Liver (tissue), 9 donors: ENCODE data around the gene MCM7. TPM values are rescaled to one million over a fixed set of nuclear protein-coding genes. Genes with fewer than 3 reads are reported as not detected.

Experiments
- DNase-seq: peaks from one replicate; pipeline ENCODE4 v3.0.0-alpha.2; 2017; ENCODE audit warnings: low spot score
- H3K27ac ChIP-seq, 2 donors: one replicate each; pipeline ENCODE4 v1.7.0; 2013; ENCODE audit warnings: inconsistent platforms in 2 of 2, low read length in 2 of 2, control low read depth in 1 of 2, low read depth in 1 of 2, mild to moderate bottlenecking in 1 of 2
- H3K27me3 ChIP-seq, 4 donors: one replicate each; pipeline versions ENCODE4 v1.6.1 to v1.7.0; 2013; ENCODE audit warnings: low read length in 3 of 4, inconsistent platforms in 1 of 4, mild to moderate bottlenecking in 1 of 4, moderate library complexity in 1 of 4; ENCODE audit not compliant: control insufficient read depth in 4 of 4, insufficient read depth in 4 of 4
- H3K36me3 ChIP-seq, 4 donors: one replicate each; pipeline versions ENCODE4 v1.6.1 to v1.7.0; 2013; ENCODE audit warnings: low read length in 3 of 4, mild to moderate bottlenecking in 3 of 4, low read depth in 1 of 4, moderate library complexity in 1 of 4; ENCODE audit not compliant: control insufficient read depth in 4 of 4, insufficient read depth in 3 of 4
- H3K4me1 ChIP-seq, 4 donors: one replicate each; pipeline versions ENCODE4 v1.6.1 to v1.7.0; 2013; ENCODE audit warnings: low read length in 3 of 4, mild to moderate bottlenecking in 3 of 4, moderate library complexity in 1 of 4; ENCODE audit not compliant: control insufficient read depth in 4 of 4, insufficient read depth in 4 of 4
- H3K4me3 ChIP-seq, 3 donors: one replicate each; pipeline versions ENCODE4 v1.6.1 to v1.7.0; 2013; ENCODE audit warnings: low read length in 3 of 3, control low read depth in 1 of 3, low read depth in 1 of 3, mild to moderate bottlenecking in 1 of 3
- H3K9ac ChIP-seq, 2 donors: one replicate each; pipeline ENCODE4 v1.7.0; 2013; ENCODE audit warnings: low read length in 2 of 2, mild to moderate bottlenecking in 2 of 2, moderate library complexity in 2 of 2, control low read depth in 1 of 2, low read depth in 1 of 2
- H3K9me3 ChIP-seq, 4 donors: one replicate each; pipeline versions ENCODE4 v1.6.1 to v1.7.0; 2013; ENCODE audit warnings: low read length in 3 of 4; ENCODE audit not compliant: control insufficient read depth in 4 of 4
- ATF3 ChIP-seq: IDR thresholded peaks from 2 replicates; pipeline ENCODE4 v1.6.1; 2016; ENCODE audit warnings: antibody characterized with exemption
- EGR1 ChIP-seq, 2 donors: IDR thresholded peaks; 2 replicates each; pipeline ENCODE4 v1.6.1; 2016 to 2018; ENCODE audit warnings: antibody characterized with exemption in 2 of 2, low read depth in 2 of 2
- FOXA1 ChIP-seq: IDR thresholded peaks from 2 replicates; pipeline ENCODE4 v1.6.1; 2016; ENCODE audit warnings: antibody characterized with exemption
- FOXA2 ChIP-seq: IDR thresholded peaks from 2 replicates; pipeline ENCODE4 v1.6.1; 2016; ENCODE audit warnings: antibody characterized with exemption
- GABPA ChIP-seq, 2 donors: IDR thresholded peaks in 1 of 2; conservative IDR thresholded peaks in 1 of 2; 2 replicates each; pipeline ENCODE4 v1.6.1; 2016; ENCODE audit warnings: antibody characterized with exemption in 2 of 2, mild to moderate bottlenecking in 1 of 2, moderate library complexity in 1 of 2
- HNF4A ChIP-seq, 2 donors: conservative IDR thresholded peaks; 2 replicates each; pipeline ENCODE4 v1.6.1; 2016; ENCODE audit warnings: antibody characterized with exemption in 2 of 2, mild to moderate bottlenecking in 2 of 2
- HNF4G ChIP-seq: IDR thresholded peaks from 2 replicates; pipeline ENCODE4 v1.6.1; 2016; ENCODE audit warnings: antibody characterized with exemption
- JUND ChIP-seq, 2 donors: IDR thresholded peaks; 2 replicates each; pipeline ENCODE4 v1.6.1; 2016; ENCODE audit warnings: antibody characterized with exemption in 2 of 2
- MAX ChIP-seq: IDR thresholded peaks from 2 replicates; pipeline ENCODE4 v1.6.1; 2016; ENCODE audit warnings: antibody characterized with exemption
- NR2F2 ChIP-seq: IDR thresholded peaks from 2 replicates; pipeline ENCODE4 v1.6.1; 2016; ENCODE audit warnings: antibody characterized with exemption
- RAD21 ChIP-seq, 2 donors: IDR thresholded peaks; 2 replicates each; pipeline ENCODE4 v1.6.1; 2016; ENCODE audit warnings: antibody characterized with exemption in 2 of 2, mild to moderate bottlenecking in 2 of 2
- RXRA ChIP-seq, 2 donors: IDR thresholded peaks; 2 replicates each; pipeline ENCODE4 v1.6.1; 2017 to 2018; ENCODE audit warnings: antibody characterized with exemption in 2 of 2, mild to moderate bottlenecking in 1 of 2
- SP1 ChIP-seq: IDR thresholded peaks from 2 replicates; pipeline ENCODE4 v1.6.1; 2018; ENCODE audit warnings: antibody characterized with exemption, mild to moderate bottlenecking
- TAF1 ChIP-seq: conservative IDR thresholded peaks from 2 replicates; pipeline ENCODE4 v1.6.1; 2016; ENCODE audit warnings: antibody characterized with exemption, mild to moderate bottlenecking
- YY1 ChIP-seq: IDR thresholded peaks from 2 replicates; pipeline ENCODE4 v1.6.1; 2016; ENCODE audit warnings: antibody characterized with exemption, mild to moderate bottlenecking
- WGBS: extraction: QIAGEN DNeasy Blood & Tissue Kit; methylation state at CpG from one replicate; pipeline ENCODE4 v1.1.7; 2013; 5-methylcytosine and 5-hydroxymethylcytosine counted together
- polyA plus RNA-seq, 2 donors: library from polyadenylated mRNA; stranded (reverse) in 1 of 2; unstranded in 1 of 2; fragments of 200-250 nt in 1 of 2; fragments of >200 nt in 1 of 2; fragmentation: Nextera tagmentation in 1 of 2; extraction: Ambion mirVana in 1 of 2; gene quantifications; one replicate each; pipeline versions ENCODE4 v1.2.1 to v1.2.3, GENCODE V29; 2013 to 2015
- total RNA-seq, 2 donors: library from RNA; depleted of rRNA; stranded (reverse); fragments of >200 nt; gene quantifications; one replicate each; pipeline ENCODE4 v1.2.3, GENCODE V29; 2014
- TF ChIP-seq, protein P1 (sequence below): fragments of 150-350 bp; IDR thresholded peaks from 2 replicates; pipeline ENCODE4 v1.5.1; 2017; ENCODE audit warnings: improper control_type of control experiment, low read depth, low read length; ENCODE audit not compliant: missing input control
- TF ChIP-seq, protein P2 (sequence below): IDR thresholded peaks from 2 replicates; pipeline ENCODE4 v1.6.1; 2016; ENCODE audit warnings: antibody characterized with exemption, mild to moderate bottlenecking
- TF ChIP-seq, protein P3 (sequence below): IDR thresholded peaks from 2 replicates; pipeline ENCODE4 v1.6.1; 2016; ENCODE audit warnings: antibody characterized with exemption
- donor health status: healthy.
- donor health status: healthy.
- donor health status: healthy.
- donor health status: healthy.
- donor health status: healthy.

MCM7 gene
- total and polyA plus RNA-seq, 4 donors, result 12.6 to 143 (median 17.6) TPM

- TF ChIP-seq ATF3 (no peak), HNF4A (conservative IDR thresholded peaks at IDR 0.05) (no peak), FOXA1 (no peak), YY1 (no peak)
- TF ChIP-seq, protein P1, sequence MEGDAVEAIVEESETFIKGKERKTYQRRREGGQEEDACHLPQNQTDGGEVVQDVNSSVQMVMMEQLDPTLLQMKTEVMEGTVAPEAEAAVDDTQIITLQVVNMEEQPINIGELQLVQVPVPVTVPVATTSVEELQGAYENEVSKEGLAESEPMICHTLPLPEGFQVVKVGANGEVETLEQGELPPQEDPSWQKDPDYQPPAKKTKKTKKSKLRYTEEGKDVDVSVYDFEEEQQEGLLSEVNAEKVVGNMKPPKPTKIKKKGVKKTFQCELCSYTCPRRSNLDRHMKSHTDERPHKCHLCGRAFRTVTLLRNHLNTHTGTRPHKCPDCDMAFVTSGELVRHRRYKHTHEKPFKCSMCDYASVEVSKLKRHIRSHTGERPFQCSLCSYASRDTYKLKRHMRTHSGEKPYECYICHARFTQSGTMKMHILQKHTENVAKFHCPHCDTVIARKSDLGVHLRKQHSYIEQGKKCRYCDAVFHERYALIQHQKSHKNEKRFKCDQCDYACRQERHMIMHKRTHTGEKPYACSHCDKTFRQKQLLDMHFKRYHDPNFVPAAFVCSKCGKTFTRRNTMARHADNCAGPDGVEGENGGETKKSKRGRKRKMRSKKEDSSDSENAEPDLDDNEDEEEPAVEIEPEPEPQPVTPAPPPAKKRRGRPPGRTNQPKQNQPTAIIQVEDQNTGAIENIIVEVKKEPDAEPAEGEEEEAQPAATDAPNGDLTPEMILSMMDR, result no peak
Measured at GRCh38 chr7:100102950-100103840, 2.0 kb upstream of the MCM7 start (continued).

GRCh38 chr7:100100420-100101015, 679 bp downstream of the MCM7 start:
- WGBS, result under 1% methylated on average over 61 of the region's 61 CpGs
- peak; percentile 88 for DNase-seq
- H3K36me3 ChIP-seq, result peaks cover 16 to 42% (median 33%) of the 10 kb centered on the region in 4 donors
- peaks cover 0 to 20% (median 14%) of the 10 kb centered on the region in 4 donors for H3K4me1 ChIP-seq
- TF ChIP-seq ATF3, result no peak
- TF ChIP-seq HNF4A (conservative IDR thresholded peaks at IDR 0.05), result no peak
- TF ChIP-seq MAX, result peak; percentile 95
- peak; percentile 47 for TF ChIP-seq FOXA2
- TF ChIP-seq, protein P2, sequence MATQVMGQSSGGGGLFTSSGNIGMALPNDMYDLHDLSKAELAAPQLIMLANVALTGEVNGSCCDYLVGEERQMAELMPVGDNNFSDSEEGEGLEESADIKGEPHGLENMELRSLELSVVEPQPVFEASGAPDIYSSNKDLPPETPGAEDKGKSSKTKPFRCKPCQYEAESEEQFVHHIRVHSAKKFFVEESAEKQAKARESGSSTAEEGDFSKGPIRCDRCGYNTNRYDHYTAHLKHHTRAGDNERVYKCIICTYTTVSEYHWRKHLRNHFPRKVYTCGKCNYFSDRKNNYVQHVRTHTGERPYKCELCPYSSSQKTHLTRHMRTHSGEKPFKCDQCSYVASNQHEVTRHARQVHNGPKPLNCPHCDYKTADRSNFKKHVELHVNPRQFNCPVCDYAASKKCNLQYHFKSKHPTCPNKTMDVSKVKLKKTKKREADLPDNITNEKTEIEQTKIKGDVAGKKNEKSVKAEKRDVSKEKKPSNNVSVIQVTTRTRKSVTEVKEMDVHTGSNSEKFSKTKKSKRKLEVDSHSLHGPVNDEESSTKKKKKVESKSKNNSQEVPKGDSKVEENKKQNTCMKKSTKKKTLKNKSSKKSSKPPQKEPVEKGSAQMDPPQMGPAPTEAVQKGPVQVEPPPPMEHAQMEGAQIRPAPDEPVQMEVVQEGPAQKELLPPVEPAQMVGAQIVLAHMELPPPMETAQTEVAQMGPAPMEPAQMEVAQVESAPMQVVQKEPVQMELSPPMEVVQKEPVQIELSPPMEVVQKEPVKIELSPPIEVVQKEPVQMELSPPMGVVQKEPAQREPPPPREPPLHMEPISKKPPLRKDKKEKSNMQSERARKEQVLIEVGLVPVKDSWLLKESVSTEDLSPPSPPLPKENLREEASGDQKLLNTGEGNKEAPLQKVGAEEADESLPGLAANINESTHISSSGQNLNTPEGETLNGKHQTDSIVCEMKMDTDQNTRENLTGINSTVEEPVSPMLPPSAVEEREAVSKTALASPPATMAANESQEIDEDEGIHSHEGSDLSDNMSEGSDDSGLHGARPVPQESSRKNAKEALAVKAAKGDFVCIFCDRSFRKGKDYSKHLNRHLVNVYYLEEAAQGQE, result no peak
- peak; percentile 39 for TF ChIP-seq TAF1
- no peak for TF ChIP-seq JUND (IDR thresholded peaks at IDR 0.05)
- TF ChIP-seq EGR1 (IDR thresholded peaks at IDR 0.05; ENCODE audit: low read depth in 2 of 2), result peak; percentile 44 to 64
- TF ChIP-seq YY1, result peak; percentile 88
- TF ChIP-seq FOXA1, result peak; percentile 26
- peak; percentile 67 for TF ChIP-seq SP1
- TF ChIP-seq, protein P1, result no peak
- peak in 1 of 2 donors; percentile 39 for TF ChIP-seq RAD21 (IDR thresholded peaks at IDR 0.05)
- no peak for TF ChIP-seq HNF4G
- TF ChIP-seq NR2F2, result peak; percentile 46
- TF ChIP-seq, protein P3, sequence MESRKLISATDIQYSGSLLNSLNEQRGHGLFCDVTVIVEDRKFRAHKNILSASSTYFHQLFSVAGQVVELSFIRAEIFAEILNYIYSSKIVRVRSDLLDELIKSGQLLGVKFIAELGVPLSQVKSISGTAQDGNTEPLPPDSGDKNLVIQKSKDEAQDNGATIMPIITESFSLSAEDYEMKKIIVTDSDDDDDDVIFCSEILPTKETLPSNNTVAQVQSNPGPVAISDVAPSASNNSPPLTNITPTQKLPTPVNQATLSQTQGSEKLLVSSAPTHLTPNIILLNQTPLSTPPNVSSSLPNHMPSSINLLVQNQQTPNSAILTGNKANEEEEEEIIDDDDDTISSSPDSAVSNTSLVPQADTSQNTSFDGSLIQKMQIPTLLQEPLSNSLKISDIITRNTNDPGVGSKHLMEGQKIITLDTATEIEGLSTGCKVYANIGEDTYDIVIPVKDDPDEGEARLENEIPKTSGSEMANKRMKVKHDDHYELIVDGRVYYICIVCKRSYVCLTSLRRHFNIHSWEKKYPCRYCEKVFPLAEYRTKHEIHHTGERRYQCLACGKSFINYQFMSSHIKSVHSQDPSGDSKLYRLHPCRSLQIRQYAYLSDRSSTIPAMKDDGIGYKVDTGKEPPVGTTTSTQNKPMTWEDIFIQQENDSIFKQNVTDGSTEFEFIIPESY, result no peak
- peak; percentile 13 to 30 for TF ChIP-seq RXRA (IDR thresholded peaks at IDR 0.05)
- TF ChIP-seq GABPA (IDR thresholded peaks at IDR 0.05 in 1 of 2, conservative IDR thresholded peaks at IDR 0.05 in 1 of 2), result peak; percentile 79 to 94
- peak overlapping the region; percentile 64 to 89 for H3K9ac ChIP-seq
- peak overlapping the region; percentile 90 to 94 for H3K27ac ChIP-seq
- H3K9me3 ChIP-seq, result no peaks in the 10 kb centered on the region
- H3K27me3 ChIP-seq, result no peaks in the 10 kb centered on the region
- H3K4me3 ChIP-seq, result peak overlapping the region; percentile 81 to 87 (median 82)
